A204.1 (cell line): ENCODE results near the gene ZNF383.
"Not testable (repeated sequence)": the region's sequence is repeated elsewhere in the genome, so short reads cannot be mapped to it uniquely, and the experiment has no call there.

Experiments used
- FAIRE-seq: peaks from 2 replicates; lab custom pipeline; 2012; peaks lifted over from hg19 to GRCh38; lab: Jason Lieb, UNC

ZNF383 gene

GRCh38 chr19:37217775-37218591, at the start of gene ZNF383:
TSS of gene ZNF383 (plus strand) at chr19:37218214. CDS start at chr19:37230454, 12,240 bp downstream.
- FAIRE-seq = no peak

- peak; percentile 100 for FAIRE-seq
Measured at GRCh38 chr19:37172368-37173366, 45.3 kb upstream of the ZNF383 start, which contains the start of gene ZNF585A. TSS of gene ZNF585A (minus strand) at chr19:37172695. CDS start at chr19:37169910, 2,785 bp downstream.

- not testable (repeated sequence) for FAIRE-seq
Measured at GRCh38 chr19:37186071-37186470, 31.9 kb upstream of the ZNF383 start.

- FAIRE-seq = not testable (repeated sequence)
Measured at GRCh38 chr19:37195248-37195647, 22.8 kb upstream of the ZNF383 start.

GRCh38 chr19:37197115-37197514, 20.9 kb upstream of the ZNF383 start:
- not testable (repeated sequence) for FAIRE-seq

- FAIRE-seq = no peak
Measured at GRCh38 chr19:37197768-37198167, 20.2 kb upstream of the ZNF383 start.

- FAIRE-seq = no peak
Measured at GRCh38 chr19:37217480-37217774, 587 bp upstream of the ZNF383 start.

- no peak for FAIRE-seq
Measured at GRCh38 chr19:37218592-37218935, 550 bp downstream of the ZNF383 start.

GRCh38 chr19:37220383-37220782, 2.4 kb downstream of the ZNF383 start:
- no peak for FAIRE-seq

GRCh38 chr19:37221136-37221535, 3.1 kb downstream of the ZNF383 start:
- FAIRE-seq = no peak

GRCh38 chr19:37226248-37226647, 8.2 kb downstream of the ZNF383 start:
- no peak for FAIRE-seq

GRCh38 chr19:37227996-37228395, 10.0 kb downstream of the ZNF383 start:
- no peak for FAIRE-seq

- FAIRE-seq = no peak
Measured at GRCh38 chr19:37243206-37243632, 25.2 kb downstream of the ZNF383 start.

GRCh38 chr19:37251308-37252229, 33.6 kb downstream of the ZNF383 start:
- FAIRE-seq = no peak

- not testable (repeated sequence) for FAIRE-seq
Measured at GRCh38 chr19:37263028-37263427, 45.0 kb downstream of the ZNF383 start.

- FAIRE-seq = not testable (repeated sequence)
Measured at GRCh38 chr19:37267005-37267404, 49.0 kb downstream of the ZNF383 start.

- FAIRE-seq = not testable (repeated sequence)
Measured at GRCh38 chr19:37267755-37268154, 49.7 kb downstream of the ZNF383 start.

- FAIRE-seq = not testable (repeated sequence)
Measured at GRCh38 chr19:37280656-37281055, 62.6 kb downstream of the ZNF383 start.

GRCh38 chr19:37284020-37284419, 66.0 kb downstream of the ZNF383 start:
- not testable (repeated sequence) for FAIRE-seq

GRCh38 chr19:37289229-37289628, 71.2 kb downstream of the ZNF383 start:
- FAIRE-seq = not testable (repeated sequence)

GRCh38 chr19:37292998-37293939, 75.3 kb downstream of the ZNF383 start:
- FAIRE-seq = not testable (repeated sequence)
